Stomach (tissue), 9 donors: ENCODE data around the gene DEFB121. TPM values are rescaled to one million over a fixed set of nuclear protein-coding genes. Genes with fewer than 3 reads are reported as not detected.

Source experiments
- DNase-seq, 2 donors: peaks; one replicate each; pipeline versions ENCODE4 v3.0.0 to v3.0.0-alpha.2; 2013 to 2019
- H3K27ac ChIP-seq, 5 donors: fragments of 200-600 bp in 4 of 5; sonication (generic) in 4 of 5; one replicate each; pipeline ENCODE4 v1.5.1; 2013 to 2019; ENCODE audit warnings: mild to moderate bottlenecking in 1 of 5, moderate library complexity in 1 of 5
- H3K27me3 ChIP-seq, 3 donors: fragments of 200-600 bp; sonication (generic); one replicate each; pipeline ENCODE4 v1.5.1; 2017 to 2019; ENCODE audit warnings: mixed run types in 1 of 3
- H3K36me3 ChIP-seq, 4 donors: fragments of 200-600 bp; sonication (generic); 1 replicate in 3 of 4; 2 replicates in 1 of 4; pipeline ENCODE4 v1.5.1; 2016 to 2019
- H3K4me1 ChIP-seq, 4 donors: fragments of 200-600 bp; sonication (generic); one replicate each; pipeline ENCODE4 v1.5.1; 2016 to 2019
- H3K4me3 ChIP-seq, 4 donors: fragments of 200-600 bp; sonication (generic) in 3 of 4; one replicate each; pipeline ENCODE4 v1.5.1; 2016 to 2019; ENCODE audit warnings: mild to moderate bottlenecking in 1 of 4
- H3K9me3 ChIP-seq, 4 donors: fragments of 200-600 bp; sonication (generic); one replicate each; pipeline ENCODE4 v1.5.1; 2016 to 2019
- CTCF ChIP-seq, 7 experiments: fragments of 450-650 bp in 4 of 7; fragments of 200-600 bp in 3 of 7; sonication (generic) in 3 of 7; IDR thresholded peaks; one replicate each; pipeline ENCODE4 v1.5.1; 2016 to 2019; ENCODE audit warnings: antibody characterized with exemption in 7 of 7, control low read depth in 2 of 7, mild to moderate bottlenecking in 1 of 7
- EP300 ChIP-seq: sonication (generic); formaldehyde crosslinking; IDR thresholded peaks from one replicate; pipeline ENCODE4 v1.6.1; 2017; ENCODE audit warnings: antibody characterized with exemption
- POLR2A ChIP-seq, 4 donors: fragments of 450-650 bp; IDR thresholded peaks; one replicate each; pipeline ENCODE4 v1.6.1; 2016; ENCODE audit warnings: antibody characterized with exemption in 4 of 4, control low read depth in 2 of 4, mild to moderate bottlenecking in 1 of 4, moderate library complexity in 1 of 4
- POLR2AphosphoS5 ChIP-seq, 3 donors: sonication (generic); formaldehyde crosslinking; IDR thresholded peaks; one replicate each; pipeline ENCODE4 v1.6.1; 2016; ENCODE audit warnings: antibody characterized with exemption in 3 of 3
- WGBS, 5 donors: extraction: QIAGEN DNeasy Blood & Tissue Kit in 3 of 5; methylation state at CpG; one replicate each; pipeline versions ENCODE4 v1.1.5 to v1.1.7; 2013 to 2018; 5-methylcytosine and 5-hydroxymethylcytosine counted together
- intact Hi-C: fragments of 100-400 bp; cut with DNase I; formaldehyde crosslinking; loops from one replicate; pipeline ENCODE4 v1.15.1; 2023; ENCODE audit warnings: low total_unique reads
- polyA plus RNA-seq, 3 donors: library from polyadenylated mRNA; stranded (reverse); fragments of 200-250 nt; gene quantifications; one replicate each; pipeline ENCODE4 v1.2.3, GENCODE V29; 2013
- total RNA-seq, 5 donors: library from RNA; depleted of rRNA; stranded (reverse); fragments of >200 nt; gene quantifications; one replicate each; pipeline versions ENCODE4 v1.1.0 to v1.2.3, GENCODE V29; 2014 to 2016
- donor health status: healthy with polysubstance abuse.
- donor health status: Bipolar disorder and iron deficiency.
- donor health status: healthy.

DEFB121 gene
- total and polyA plus RNA-seq, 8 donors = not detected

DNA sequence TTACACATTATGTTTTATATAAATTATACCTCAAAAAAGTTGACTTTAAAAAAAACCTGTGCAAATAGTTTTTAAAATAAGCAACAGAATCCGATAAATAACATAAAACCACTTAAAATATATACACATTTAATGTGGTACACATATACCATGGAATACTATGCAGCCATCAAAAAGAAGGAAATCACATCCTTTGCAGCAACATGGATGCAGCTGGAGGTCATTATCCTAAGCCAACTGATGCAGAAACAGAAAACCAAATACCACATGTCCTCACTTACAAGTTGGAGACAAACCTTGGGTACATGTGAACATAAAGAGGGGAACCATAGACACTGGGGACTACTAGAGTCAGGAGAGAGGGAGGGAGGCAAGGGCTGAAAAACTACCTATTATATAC lies 4.0 kb upstream of the DEFB121 start:
- no peak for TF ChIP-seq POLR2AphosphoS5 (IDR thresholded peaks at IDR 0.05)
- TF ChIP-seq EP300 = no peak
- no peak for TF ChIP-seq CTCF (IDR thresholded peaks at IDR 0.05)
- no peak for TF ChIP-seq POLR2A (IDR thresholded peaks at IDR 0.05)

DNA sequence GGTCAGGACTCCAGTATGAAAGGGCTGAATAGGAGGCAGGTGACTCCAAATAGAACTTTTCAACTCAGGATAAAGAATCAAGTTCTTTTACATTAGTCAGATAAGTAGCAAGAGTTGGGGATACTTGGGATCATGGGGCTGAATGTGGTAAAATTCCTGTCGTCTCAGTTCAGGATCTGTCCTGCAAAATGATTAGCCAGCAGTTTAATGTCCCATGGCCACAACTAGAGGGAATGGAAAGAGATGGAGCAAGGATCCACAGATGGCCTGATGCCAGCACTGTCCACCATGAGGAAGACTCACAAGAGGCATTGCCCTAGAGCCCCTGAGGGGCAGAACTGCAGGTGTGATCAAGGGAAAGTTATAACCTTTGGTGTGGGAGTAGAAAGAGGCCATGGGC lies 2.1 kb downstream of the DEFB121 start:
- Histone ChIP-seq H3K9me3 (no peaks in the 10 kb centered on the region), H3K4me1 (no peaks in the 10 kb centered on the region), H3K4me3 (no peak overlapping the region), H3K27me3 (peaks cover 0 to 14% (median 0%) of the 10 kb centered on the region in 3 donors), H3K36me3 (no peaks in the 10 kb centered on the region), H3K27ac (no peak overlapping the region)
- TF ChIP-seq POLR2AphosphoS5 (IDR thresholded peaks at IDR 0.05) (no peak), CTCF (IDR thresholded peaks at IDR 0.05) (no peak), POLR2A (IDR thresholded peaks at IDR 0.05) (no peak), EP300 (no peak)
- WGBS, 5 donors = 44 to 62% (median 55%) methylated on average over 1 of the region's 1 CpG
- DNase-seq = no peak
- intact Hi-C loops = no loop called here

More for the DNA sequence above, 4.0 kb upstream of the DEFB121 start:
- 19 to 40% (median 31%) methylated on average over 1 of the region's 1 CpG for whole genome bisulfite sequencing, 5 donors
- Histone ChIP-seq H3K9me3 (peaks cover 0 to 5% (median 0%) of the 10 kb centered on the region in 4 donors), H3K27me3 (peaks cover 0 to 20% (median 0%) of the 10 kb centered on the region in 3 donors), H3K4me3 (no peak overlapping the region), H3K36me3 (no peaks in the 10 kb centered on the region), H3K27ac (no peak overlapping the region), H3K4me1 (no peaks in the 10 kb centered on the region)
- intact Hi-C loops = no loop called here
- no peak for DNase-seq

DNA sequence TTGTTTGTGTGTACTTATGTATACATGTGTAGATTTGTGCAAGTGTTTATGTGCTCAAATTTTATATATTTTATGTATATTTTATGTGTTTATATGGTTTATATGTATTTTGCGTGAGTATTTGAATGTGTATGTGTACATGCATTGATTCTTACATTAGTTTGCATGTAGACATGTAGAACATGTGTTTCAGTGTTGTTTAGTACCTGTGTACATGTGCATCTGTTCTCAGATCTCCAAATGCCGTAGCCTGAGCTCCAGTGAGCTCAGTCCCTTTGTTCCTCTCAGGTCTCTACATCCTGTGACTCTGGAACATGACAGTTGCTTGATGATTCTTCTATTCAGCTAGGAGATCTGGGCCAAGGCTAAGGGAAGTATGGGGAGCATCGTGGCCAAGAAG lies 11.1 kb downstream of the DEFB121 start:
- no peak for TF ChIP-seq POLR2A (IDR thresholded peaks at IDR 0.05)
- Histone ChIP-seq H3K36me3 (no peaks in the 10 kb centered on the region), H3K4me3 (no peak overlapping the region), H3K9me3 (no peaks in the 10 kb centered on the region), H3K4me1 (no peaks in the 10 kb centered on the region), H3K27ac (no peak overlapping the region), H3K27me3 (peaks cover 0 to 28% (median 0%) of the 10 kb centered on the region in 3 donors)
- intact Hi-C loops = no loop called here
- DNase-seq = no peak
- 33 to 48% (median 40%) methylated on average over 3 of the region's 3 CpGs for WGBS, 5 donors

- no peak overlapping the region for H3K27ac ChIP-seq
- no peaks in the 10 kb centered on the region for H3K4me1 ChIP-seq
- 65 to 80% (median 68%) methylated on average over 2 of the region's 2 CpGs for WGBS, 5 donors
- peaks cover 0 to 29% (median 0%) of the 10 kb centered on the region in 3 donors for H3K27me3 ChIP-seq
- intact Hi-C loops = no loop called here
- H3K9me3 ChIP-seq = no peaks in the 10 kb centered on the region
- H3K36me3 ChIP-seq = no peaks in the 10 kb centered on the region
- DNase-seq = no peak
- no peak overlapping the region for H3K4me3 ChIP-seq
- no peak for TF ChIP-seq CTCF (IDR thresholded peaks at IDR 0.05)
- TF ChIP-seq POLR2A (IDR thresholded peaks at IDR 0.05) = no peak
- TF ChIP-seq POLR2AphosphoS5 (IDR thresholded peaks at IDR 0.05) = no peak
- no peak for TF ChIP-seq EP300
Observed at GRCh38 chr20:31392836-31393235, 13.2 kb downstream of the DEFB121 start.

DNA sequence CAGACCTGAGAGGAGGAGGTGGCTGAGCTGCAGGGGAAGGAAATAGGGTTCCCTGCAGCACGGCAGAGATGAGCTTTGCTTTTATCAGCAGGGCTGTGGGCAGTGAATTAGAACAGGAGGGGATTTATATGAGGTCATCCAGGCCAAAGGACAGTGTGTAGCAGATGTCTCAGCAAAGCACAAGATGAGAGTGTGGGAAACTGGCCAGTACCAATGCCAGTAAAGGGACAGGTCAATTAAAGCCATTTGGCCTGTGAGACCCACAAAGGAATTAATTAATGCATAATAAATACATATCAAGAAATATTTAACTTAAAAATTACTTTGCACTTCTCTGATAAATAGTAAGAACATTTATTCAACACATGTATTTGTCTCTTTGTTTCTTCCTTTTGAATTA lies 15.5 kb downstream of the DEFB121 start, which contains the start of gene DEFB119:
Gene DEFB119 (minus strand): TSS at position 101 of the 400 bp plus-strand sequence. CDS start 107 bp downstream, outside the sequence.
- Histone ChIP-seq H3K36me3 (no peaks in the 10 kb centered on the region), H3K27ac (no peak within 1 kb of the TSS), H3K27me3 (peaks cover 0 to 24% (median 0%) of the 10 kb centered on the region in 3 donors), H3K4me1 (no peaks in the 10 kb centered on the region), H3K9me3 (no peaks in the 10 kb centered on the region), H3K4me3 (no peak within 1 kb of the TSS)
- 16 to 62% (median 51%) methylated on average over 1 of the region's 1 CpG for WGBS, 5 donors
- intact Hi-C loops = no loop called here
- TF ChIP-seq CTCF (IDR thresholded peaks at IDR 0.05) (no peak), POLR2A (IDR thresholded peaks at IDR 0.05) (no peak), EP300 (no peak), POLR2AphosphoS5 (IDR thresholded peaks at IDR 0.05) (no peak)
- DNase-seq = no peak
